NCI-H510A (cell line): Measurements from ENCODE around the gene MAP3K12.
"Not testable (repeated sequence)": the region's sequence is repeated elsewhere in the genome, so short reads cannot be mapped to it uniquely, and the experiment has no call there.

Experiments used
- DNase-seq: peaks from one replicate; lab custom pipeline; 2025; lab: John Stamatoyannopoulos, UW

MAP3K12 gene

GRCh38 chr12:53489242-53489864 lies 9.9 kb downstream of the MAP3K12 start:
- no peak for DNase-seq

DNA sequence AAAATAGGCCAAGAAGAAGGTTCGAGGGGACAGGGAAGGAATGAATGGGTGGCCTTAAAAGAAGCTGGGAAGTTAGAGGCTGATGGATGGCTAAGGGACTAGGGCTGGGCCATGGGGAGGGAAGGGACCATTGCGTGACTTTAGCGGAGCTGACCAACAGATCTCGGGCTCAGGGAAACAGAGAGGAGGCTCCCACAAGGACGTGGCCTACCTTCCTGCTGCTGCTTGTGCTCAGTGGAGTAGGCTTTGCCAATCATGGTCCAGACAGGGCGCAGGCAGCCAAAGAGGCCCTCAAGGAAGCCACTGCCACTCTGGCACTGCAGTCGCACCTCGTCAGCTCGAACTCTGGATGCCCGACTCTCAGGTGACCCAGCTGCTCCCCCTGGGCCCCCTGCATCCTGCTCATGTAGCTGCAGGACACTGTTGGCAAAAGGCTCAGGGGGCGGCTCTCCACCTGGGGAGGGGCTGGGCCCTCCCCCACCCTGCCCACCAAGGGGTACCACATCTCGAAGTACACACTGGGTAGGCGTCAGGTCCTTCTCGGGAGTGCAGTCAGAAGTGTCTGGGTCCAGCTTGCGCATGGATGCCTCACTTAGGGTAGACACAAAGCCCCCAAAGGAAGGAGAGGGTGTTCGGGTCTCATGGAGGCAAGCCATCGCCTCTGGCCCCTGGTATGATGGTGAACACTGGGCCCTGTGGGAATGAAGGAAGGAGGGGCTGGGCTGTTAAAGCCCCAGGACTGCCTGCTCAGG lies 12.3 kb downstream of the MAP3K12 start:
- DNase-seq: no peak

DNA sequence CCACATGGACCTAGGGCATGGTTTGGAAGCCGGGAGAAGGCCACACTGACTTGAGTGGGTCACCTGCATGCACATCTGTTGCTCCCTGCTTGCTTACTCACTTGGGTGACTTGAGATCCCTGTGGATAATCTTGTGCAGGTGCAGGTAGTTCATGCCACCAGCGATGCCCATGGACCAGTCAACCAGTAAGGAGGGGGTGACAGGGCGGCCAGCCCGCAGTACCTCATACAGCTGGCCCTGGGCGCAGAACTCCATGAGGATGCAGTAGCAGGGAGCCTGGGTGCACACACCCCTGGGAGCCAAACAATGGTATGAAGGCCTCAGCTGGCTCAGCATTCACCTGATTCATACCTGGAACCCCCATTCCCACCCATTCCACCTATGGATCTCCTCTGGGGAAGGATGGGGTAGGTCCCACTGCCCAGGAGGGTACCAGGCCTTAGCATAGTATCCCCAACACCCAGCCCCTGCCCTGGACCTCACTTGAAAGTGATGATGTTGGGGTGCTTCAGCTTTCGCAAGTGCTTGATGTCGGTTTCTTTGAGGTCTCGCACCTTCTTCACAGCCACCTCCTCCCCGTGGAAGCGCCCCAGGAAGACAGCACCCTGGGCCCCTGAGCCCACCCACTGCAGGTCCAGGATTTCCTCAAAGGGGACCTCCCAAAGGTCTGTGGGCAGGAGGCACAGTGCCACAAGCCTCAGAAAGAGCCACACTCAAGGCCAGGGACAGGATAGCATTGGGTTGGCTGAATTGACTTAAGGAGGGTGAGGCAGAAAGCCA lies 13.1 kb downstream of the MAP3K12 start:
- no peak for DNase-seq

GRCh38 chr12:53484686-53485575 lies 14.3 kb downstream of the MAP3K12 start:
- DNase-seq: no peak

GRCh38 chr12:53483979-53484377 lies 15.3 kb downstream of the MAP3K12 start:
- DNase-seq: no peak

GRCh38 chr12:53483225-53483978 lies 15.9 kb downstream of the MAP3K12 start:
- no peak for DNase-seq

DNA sequence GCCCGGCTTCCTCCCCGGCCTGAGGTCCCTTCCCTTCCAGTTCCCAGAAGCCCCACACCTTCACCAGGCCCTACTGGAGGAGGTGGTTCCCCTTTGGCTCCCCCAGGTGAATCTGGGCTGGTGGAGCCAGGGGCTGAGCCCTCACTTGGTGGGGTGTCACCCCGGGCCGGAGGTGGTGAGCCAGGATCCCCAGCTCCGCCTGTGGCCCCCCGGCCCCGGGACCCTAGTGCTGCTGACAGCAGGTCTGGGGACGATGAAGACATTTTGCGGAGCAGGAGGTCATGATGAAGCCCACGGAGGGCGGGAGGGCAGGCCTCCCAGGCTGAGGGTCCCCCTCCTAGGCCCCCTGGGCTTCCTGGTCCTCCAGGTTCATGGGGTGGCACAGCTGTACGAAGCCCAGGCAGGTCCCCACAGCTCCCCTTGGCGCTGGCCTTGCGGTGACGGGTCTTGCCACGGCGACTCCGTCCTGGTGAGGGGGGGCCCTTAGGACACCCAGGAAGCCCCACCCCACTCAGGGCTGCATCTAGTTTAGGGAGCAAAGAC lies 16.6 kb downstream of the MAP3K12 start:
- no peak for DNase-seq

DNA sequence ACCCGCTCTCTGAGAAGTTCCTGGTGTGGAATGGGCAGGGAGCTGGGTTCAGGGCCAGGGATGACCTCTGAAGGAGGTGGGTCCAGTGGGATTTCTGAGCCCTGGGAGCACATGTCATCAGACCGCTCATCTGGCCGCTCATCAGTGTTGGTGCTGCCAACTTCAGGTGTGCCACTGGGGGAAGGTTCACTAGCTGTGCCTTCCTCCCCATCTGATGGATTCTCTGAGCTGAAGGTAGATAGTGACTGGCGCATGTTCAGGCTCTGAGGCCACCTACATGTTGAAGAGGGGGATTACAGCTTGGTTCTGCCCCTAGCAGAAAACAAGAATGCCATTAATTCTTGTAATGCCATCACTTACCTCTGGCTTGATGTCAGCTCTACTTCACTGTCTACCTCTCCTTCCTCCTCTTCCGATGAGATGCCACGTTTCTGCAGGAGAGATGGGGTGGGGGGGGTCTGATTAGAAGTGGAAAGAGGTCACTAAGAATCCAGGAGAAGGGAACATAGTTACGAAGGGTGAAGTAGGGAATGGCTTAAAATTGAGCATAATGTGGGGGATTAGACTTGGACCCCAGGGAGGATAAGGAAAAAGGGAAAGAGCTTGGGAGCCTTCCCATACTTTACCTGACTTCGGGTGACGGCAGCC lies 17.2 kb downstream of the MAP3K12 start:
- no peak for DNase-seq

DNA sequence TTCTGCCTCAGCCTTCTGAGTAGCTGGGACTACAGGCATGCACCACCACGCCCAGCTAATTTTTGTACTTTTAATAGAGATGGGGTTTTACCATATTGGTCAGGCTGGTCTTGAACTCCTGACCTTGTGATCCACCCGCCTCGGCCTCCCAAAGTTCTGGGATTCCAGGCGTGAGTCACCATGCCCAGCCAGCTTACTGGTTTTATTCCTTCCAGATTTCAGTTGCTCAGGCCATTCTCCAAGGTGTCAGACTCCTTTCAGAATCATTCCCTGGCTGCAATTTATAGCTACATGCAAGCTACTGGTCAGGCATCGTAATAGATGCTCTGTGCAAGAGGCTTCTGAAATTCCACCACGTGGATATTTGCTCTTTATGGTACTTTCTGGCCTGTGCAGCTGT lies 17.8 kb downstream of the MAP3K12 start:
- DNase-seq: not testable (repeated sequence)

GRCh38 chr12:53480491-53481442 lies 18.5 kb downstream of the MAP3K12 start:
- DNase-seq: no peak

DNA sequence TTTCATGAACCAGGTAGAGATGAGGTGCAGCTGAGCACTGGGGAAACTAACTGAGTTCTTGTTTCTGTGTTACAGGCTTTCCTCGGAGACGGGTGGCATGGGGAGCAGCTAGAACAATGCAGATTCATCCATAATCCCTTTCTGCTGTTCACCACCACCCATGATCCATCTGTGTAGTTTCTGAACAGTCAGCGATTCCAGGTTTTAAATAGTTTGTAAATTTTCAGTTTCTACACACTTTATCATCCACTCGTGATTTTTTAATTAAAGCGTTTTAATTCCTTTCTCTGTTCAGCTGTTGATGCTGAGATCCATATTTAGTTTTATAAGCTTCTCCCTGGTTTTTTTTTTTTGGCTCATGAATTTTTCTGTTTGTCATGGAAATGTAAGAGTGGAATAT lies 19.9 kb downstream of the MAP3K12 start:
- DNase-seq: no peak

DNA sequence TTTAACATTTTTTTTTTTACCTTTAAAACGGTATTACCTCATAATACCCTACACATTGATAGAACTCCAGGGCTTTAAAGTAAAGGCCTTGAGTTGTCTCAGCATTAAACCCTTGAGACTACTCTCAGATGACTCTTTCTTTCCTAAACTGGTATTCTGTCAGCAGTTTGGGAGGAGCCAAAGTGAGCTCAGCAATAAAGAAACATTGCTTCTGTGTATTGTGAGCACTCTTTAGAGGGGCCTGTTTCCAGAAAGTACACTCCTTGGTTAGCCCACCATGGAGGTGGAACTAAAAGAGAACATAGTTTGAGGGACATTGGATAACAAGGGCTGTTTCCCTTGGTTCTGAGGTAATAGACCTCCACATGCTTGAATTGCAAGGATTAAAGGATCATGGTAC lies 20.4 kb downstream of the MAP3K12 start:
- DNase-seq: no peak

DNA sequence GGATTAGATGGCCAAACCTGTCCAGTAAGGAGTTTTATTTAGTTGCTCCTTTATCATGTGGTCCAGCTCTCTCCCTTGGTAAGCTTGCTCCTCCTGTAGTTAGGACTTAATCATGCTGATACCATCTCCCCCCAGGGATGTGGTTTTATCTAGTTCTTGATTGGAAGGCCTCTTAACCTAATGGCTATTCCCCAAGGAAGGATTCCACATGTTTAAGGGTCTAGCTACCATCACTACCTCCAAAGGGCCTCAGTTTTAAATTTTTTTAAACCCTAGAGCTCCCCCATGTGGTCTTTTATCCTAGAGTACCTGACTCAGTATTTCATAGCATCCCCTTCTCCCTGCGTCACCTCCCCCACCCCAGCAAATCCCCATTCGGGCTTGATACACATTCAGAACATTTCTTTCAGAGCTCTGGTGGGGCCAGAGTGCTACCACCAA lies 22.5 kb downstream of the MAP3K12 start:
- no peak for DNase-seq

DNA sequence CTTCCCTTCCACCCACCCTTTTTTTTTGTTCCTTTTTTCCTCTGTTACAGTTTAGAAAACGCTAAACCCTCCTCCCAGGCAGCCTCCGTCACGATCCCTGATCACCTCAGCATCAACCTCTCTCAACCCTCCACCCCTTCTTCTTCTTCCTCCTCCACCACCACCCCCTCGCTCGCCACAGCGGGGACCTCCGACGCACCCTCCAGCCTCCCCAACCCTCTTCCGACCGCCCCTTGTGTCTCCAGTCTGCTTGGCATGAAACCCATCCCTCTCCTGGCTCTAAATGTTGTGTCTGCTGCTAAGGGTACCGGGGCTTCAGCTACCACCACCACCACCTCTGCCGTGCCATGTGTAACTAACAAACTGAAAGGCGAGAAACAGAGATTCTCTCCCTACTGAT lies 24.4 kb downstream of the MAP3K12 start:
- DNase-seq: no peak

DNA sequence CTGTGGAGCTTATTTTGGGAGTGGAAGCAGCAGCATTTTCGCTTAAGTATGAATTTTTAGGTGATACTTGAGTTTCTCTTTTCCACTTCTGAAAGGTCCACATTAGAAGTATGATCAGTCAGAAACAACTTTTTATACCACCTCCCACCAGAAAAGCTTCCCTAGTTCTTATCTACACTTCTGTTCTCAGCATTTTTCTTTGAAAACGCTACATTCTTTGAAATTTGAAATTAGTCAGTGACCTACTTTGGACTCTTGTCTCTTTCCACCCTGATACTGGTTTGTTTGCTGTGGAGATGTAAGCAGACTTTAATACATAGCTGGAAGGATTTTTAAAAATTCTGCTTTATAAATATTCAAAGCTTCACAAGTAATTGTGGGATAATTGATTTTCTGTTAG lies 25.2 kb downstream of the MAP3K12 start:
- no peak for DNase-seq

GRCh38 chr12:53472056-53472582 lies 27.1 kb downstream of the MAP3K12 start:
- DNase-seq: no peak

DNA sequence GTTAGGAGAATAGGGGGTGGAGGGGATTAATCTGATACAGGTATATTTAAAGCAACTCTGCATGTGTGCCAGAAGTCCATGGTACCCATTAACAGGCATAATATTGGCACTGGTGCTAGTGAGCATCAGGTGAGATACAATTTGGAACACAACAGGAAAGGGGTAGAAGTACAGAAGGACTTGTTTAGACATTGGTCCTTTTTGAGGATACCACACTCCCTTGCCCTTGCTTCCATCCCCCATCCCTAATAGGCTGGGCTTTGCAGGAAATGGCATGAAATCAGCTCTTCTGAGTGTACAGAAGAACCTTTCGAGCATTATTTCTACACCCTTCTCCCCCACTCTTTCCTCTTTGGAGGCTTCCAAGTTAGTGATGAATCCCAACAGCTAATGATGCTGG lies 31.0 kb downstream of the MAP3K12 start:
- no peak for DNase-seq

DNA sequence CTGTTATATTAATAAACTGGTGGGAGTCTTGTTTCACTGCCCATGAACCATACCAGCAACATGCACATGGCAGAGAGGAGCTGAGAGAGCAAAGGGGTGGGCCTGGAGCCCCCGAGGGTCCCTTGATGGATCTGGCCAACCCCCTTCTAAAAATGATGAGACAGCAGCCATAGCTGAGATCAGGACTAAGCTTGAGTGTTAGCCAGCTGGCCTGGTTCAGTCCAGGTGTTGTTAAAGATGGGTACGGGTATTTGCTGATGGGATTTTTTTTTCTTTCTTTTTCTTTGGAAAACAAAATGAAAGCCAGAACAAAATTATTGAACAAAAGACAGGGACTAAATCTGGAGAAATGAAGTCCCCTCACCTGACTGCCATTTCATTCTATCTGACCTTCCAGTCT lies 31.4 kb downstream of the MAP3K12 start:
- no peak for DNase-seq

GRCh38 chr12:53467082-53467481 lies 32.2 kb downstream of the MAP3K12 start:
- DNase-seq: no peak
